ENCODE measurements around the gene NID2. TPM values are rescaled to one million over a fixed set of nuclear protein-coding genes. Genes with fewer than 3 reads are reported as not detected.

The NID2 gene
- total RNA-seq, 1 experiment from 2014 or later: 6.6 TPM

- Histone ChIP-seq H3K9me3 (ENCODE audit: control insufficient read depth, low read depth, low read length) (no peaks in the 10 kb centered on the region), H3K4me1 (ENCODE audit: insufficient read depth, low read length) (peaks cover 2% of the 10 kb centered on the region; the same call in 1 of the 2 replicates)
- peaks cover 34 to 40% of the 10 kb centered on the region in 2 experiments for H3K4me1 Mint-ChIP-seq
These were observed 54.1 kb downstream of the NID2 start for GRCh38 chr14:52014601-52015267.

More at GRCh38 chr14:52014601-52015267, 54.1 kb downstream of the NID2 start:
- no peak overlapping the region for H2BK12ac ChIP-seq (ENCODE audit: insufficient read length, low read depth, low read length)
- H3K56ac ChIP-seq (ENCODE audit: insufficient read length, low read depth, low read length): no peak overlapping the region
- H4K20me1 ChIP-seq (ENCODE audit: control insufficient read depth, insufficient read depth, insufficient read length): no peaks in the 10 kb centered on the region
- no peak overlapping the region for H3K27ac ChIP-seq (ENCODE audit: insufficient read length, low read depth, low read length)
- no peak overlapping the region for H3K9ac ChIP-seq (ENCODE audit: extremely low read depth, insufficient read length, low read length)
- no peak overlapping the region for H3K4me2 ChIP-seq (ENCODE audit: insufficient read depth, insufficient read length, low read length)
- H3K4me3 Mint-ChIP-seq: no peak overlapping the region; a peak in 1 of 5 replicates
- no peak overlapping the region for H4K91ac ChIP-seq (ENCODE audit: insufficient read length, low read depth, low read length)
- H2BK15ac ChIP-seq (ENCODE audit: low read depth, low read length): no peak overlapping the region
- H3K9me3 Mint-ChIP-seq: no peaks in the 10 kb centered on the region
- no peak overlapping the region for H3K23ac ChIP-seq (ENCODE audit: insufficient read length, low read depth, low read length)
- no peak overlapping the region for H3K27ac Mint-ChIP-seq
- no peak for DNase-seq
- H3T11ph ChIP-seq (ENCODE audit: low read length): no peak overlapping the region
- H2BK120ac ChIP-seq (ENCODE audit: low read depth, low read length, poor library complexity, severe bottlenecking): no peak overlapping the region
- WGBS (ENCODE audit: extremely low coverage, insufficient read length, low lambda C conversion rate): no CpG with 5 or more reads among the region's 15 CpGs
- no peak overlapping the region for H2AK5ac ChIP-seq (ENCODE audit: insufficient read length, low read length)
- no peaks in the 10 kb centered on the region for H3K27me3 ChIP-seq (ENCODE audit: insufficient read depth, low read length)
- H2AFZ ChIP-seq (ENCODE audit: low read length): no peak overlapping the region
- no peak overlapping the region for H4K5ac ChIP-seq (ENCODE audit: insufficient read length, low read depth, low read length)
- peaks cover 11 to 23% (median 15%) of the 10 kb centered on the region in 3 experiments; a peak in 6 of 7 replicates for H3K36me3 Mint-ChIP-seq (ENCODE audit: insufficient read depth in 1 of 3, low read depth in 3 of 3)
- no peak overlapping the region for H3K14ac ChIP-seq (ENCODE audit: insufficient read depth, low read length)
- no peak overlapping the region for H3K4ac ChIP-seq (ENCODE audit: low read depth, low read length)
- TF ChIP-seq CTCF (conservative IDR thresholded peaks at IDR 0.05): no peak
- H3K27me3 Mint-ChIP-seq (ENCODE audit: low read depth): no peaks in the 10 kb centered on the region; the same call in 1 of the 2 replicates
- no peak overlapping the region for H3K18ac ChIP-seq (ENCODE audit: insufficient read length, low read depth, low read length)
- H4K8ac ChIP-seq (replicated peaks; ENCODE audit: insufficient read length, low read depth, low read length): no peak overlapping the region
- no peaks in the 10 kb centered on the region for H3K79me1 ChIP-seq (ENCODE audit: insufficient read depth, low read depth, low read length, poor library complexity, severe bottlenecking)
- H3K23me2 ChIP-seq (ENCODE audit: insufficient read length, low read depth, low read length, poor library complexity, severe bottlenecking): no peaks in the 10 kb centered on the region
- H2BK20ac ChIP-seq (ENCODE audit: low read depth, low read length, poor library complexity, severe bottlenecking): no peak overlapping the region
- no peaks in the 10 kb centered on the region for H3K79me2 ChIP-seq (ENCODE audit: insufficient read depth, low read length)
- H2BK5ac ChIP-seq (ENCODE audit: insufficient read length, low read length): no peak overlapping the region

Data from H9 (cell line).